HUES6 (cell line): Measurements from ENCODE around the gene DESI1.
A peak's percentile ranks its signal among the peaks of the same experiment; 100 is the strongest.
"Not testable (repeated sequence)": the region's sequence is repeated elsewhere in the genome, so short reads cannot be mapped to it uniquely, and the experiment has no call there.

Experiments
- H3K27ac ChIP-seq: 2 replicates; pipeline ENCODE4 v1.7.0; 2013; ENCODE audit warnings: low read depth, mild to moderate bottlenecking, low read length, inconsistent platforms
- H3K27me3 ChIP-seq: 2 replicates; pipeline ENCODE4 v1.6.1; 2013; ENCODE audit warnings: low read length; ENCODE audit not compliant: control insufficient read depth, insufficient read depth
- H3K36me3 ChIP-seq: 2 replicates; pipeline ENCODE4 v1.6.1; 2013; ENCODE audit warnings: low read length; ENCODE audit not compliant: control insufficient read depth, insufficient read depth
- H3K4me1 ChIP-seq: 2 replicates; pipeline ENCODE4 v1.6.1; 2013; ENCODE audit warnings: low read length; ENCODE audit not compliant: control insufficient read depth, insufficient read depth
- H3K4me3 ChIP-seq: 2 replicates; pipeline ENCODE4 v1.5.1; 2013; ENCODE audit warnings: low read depth, low read length
- H3K9ac ChIP-seq: one replicate; pipeline ENCODE4 v1.6.1; 2013; ENCODE audit warnings: mild to moderate bottlenecking, low read length
- H3K9me3 ChIP-seq: 2 replicates; pipeline ENCODE4 v1.6.1; 2013; ENCODE audit warnings: low read depth, low read length; ENCODE audit not compliant: control insufficient read depth, insufficient read depth

Gene DESI1

DNA sequence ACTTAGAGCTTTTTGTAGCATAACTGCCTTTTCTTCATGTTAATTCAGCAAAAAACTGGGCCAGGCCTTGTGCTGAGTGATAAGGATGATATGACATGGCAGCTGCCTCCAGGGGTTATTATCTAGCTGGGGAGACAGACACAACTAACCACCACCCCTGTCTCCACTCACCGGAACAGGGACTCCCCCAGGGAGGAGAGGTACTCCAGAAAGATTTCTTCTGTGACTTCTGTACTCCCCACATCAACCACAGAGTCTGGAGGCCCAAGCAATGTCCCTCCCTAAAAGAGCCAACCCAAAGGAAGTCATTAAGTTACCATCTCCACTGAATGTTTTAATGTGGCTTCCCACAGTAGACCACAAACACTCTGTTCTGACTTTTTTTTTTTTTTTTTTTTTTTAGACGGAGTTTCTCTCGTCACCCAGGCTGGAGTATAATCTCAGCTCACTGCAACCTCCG, 16.9 kb downstream of the DESI1 start:
- Histone ChIP-seq H3K9ac (no peak overlapping the region), H3K27me3 (no peaks in the 10 kb centered on the region), H3K9me3 (no peaks in the 10 kb centered on the region), H3K27ac (no peak overlapping the region), H3K4me3 (no peak overlapping the region), H3K4me1 (no peaks in the 10 kb centered on the region), H3K36me3 (peaks cover 71% of the 10 kb centered on the region)

DNA sequence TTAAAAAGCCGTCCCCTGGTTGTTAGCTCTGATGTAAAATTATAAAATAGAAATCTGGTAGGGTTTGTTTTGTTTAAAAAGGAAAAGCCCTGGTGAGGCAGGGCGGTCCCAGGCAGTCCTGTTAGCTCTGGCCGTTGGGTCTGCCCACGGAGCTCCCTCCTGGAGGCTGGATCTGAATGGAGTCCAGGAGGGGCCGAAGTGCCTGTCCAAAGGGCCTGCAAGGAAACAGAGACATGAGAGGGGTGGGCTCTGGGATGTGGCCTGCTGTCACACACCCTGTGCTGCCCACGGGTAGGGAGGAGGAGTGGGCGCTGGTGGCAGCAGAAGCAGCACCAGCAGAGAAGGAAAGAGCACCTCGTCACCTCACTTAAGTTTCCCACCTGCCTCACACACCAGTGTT, 19.9 kb downstream of the DESI1 start:
- Histone ChIP-seq H3K4me1 (no peaks in the 10 kb centered on the region), H3K27ac (no peak overlapping the region), H3K4me3 (no peak overlapping the region), H3K36me3 (peaks cover 50% of the 10 kb centered on the region), H3K9ac (no peak overlapping the region), H3K9me3 (no peaks in the 10 kb centered on the region), H3K27me3 (no peaks in the 10 kb centered on the region)

DNA sequence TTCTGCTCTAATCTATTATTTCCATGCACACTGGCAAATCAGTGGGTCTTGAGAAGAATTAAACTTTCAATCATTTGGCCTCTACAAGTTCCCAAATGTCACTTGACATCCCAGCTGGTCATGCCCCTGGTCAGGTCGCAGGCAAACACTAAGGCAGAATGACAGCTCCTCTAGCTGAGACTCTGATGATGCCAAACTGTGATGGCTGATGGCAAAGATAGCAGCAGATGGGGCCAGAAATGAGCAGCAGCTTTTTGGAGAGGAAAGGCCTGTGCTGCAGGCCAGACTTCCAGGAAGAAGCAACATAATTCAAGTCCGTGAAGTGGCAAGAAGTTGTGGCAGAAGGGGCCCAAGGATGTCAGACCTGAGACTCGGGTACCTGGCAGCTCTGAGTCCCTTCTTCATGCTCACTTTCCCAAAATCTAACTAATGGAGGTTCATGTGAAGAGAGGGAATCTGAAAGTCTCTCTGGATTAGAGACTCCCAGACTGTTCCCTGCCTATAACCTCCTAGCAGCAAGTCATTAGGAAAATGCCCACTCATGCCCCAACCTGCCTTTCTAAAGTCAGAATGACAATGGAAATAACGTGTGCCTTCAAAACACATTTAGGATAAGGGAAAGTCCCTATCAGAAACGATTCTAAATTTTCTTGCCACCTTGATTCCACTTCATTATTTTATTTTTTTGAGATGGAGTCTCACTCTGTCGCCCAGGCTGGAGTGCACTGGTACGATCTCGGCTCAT, 21.8 kb downstream of the DESI1 start:
- H3K9me3 ChIP-seq = no peaks in the 10 kb centered on the region
- no peak overlapping the region for H3K9ac ChIP-seq
- H3K4me3 ChIP-seq = no peak overlapping the region
- H3K27ac ChIP-seq = no peak overlapping the region
- no peaks in the 10 kb centered on the region for H3K4me1 ChIP-seq
- no peaks in the 10 kb centered on the region for H3K27me3 ChIP-seq
- peaks cover 39% of the 10 kb centered on the region for H3K36me3 ChIP-seq

DNA sequence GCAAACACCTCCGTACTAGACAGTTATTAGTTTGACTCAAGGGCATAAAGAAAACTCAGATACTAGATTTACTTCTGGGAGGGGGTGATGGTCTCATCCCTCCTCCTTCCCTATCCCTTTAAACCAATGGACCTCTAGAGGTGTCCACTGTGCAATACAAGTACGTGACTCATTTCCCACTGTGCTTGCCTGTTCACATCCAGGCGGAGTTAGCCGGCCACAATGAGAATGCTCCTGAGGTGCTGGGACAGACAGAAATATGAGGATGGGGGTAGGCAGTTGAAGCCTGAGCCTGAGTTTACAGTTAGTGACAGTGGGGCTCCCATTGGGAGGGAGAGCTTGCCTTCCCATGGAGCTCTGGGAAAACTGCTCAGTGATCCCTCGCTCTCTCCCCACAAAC, 22.8 kb downstream of the DESI1 start:
- peaks cover 29% of the 10 kb centered on the region for H3K36me3 ChIP-seq
- H3K4me1 ChIP-seq = no peaks in the 10 kb centered on the region
- H3K27ac ChIP-seq = no peak overlapping the region
- H3K27me3 ChIP-seq = no peaks in the 10 kb centered on the region
- peaks cover 1% of the 10 kb centered on the region; the same call in 1 of the 2 replicates for H3K9me3 ChIP-seq
- H3K9ac ChIP-seq = no peak overlapping the region
- no peak overlapping the region for H3K4me3 ChIP-seq

DNA sequence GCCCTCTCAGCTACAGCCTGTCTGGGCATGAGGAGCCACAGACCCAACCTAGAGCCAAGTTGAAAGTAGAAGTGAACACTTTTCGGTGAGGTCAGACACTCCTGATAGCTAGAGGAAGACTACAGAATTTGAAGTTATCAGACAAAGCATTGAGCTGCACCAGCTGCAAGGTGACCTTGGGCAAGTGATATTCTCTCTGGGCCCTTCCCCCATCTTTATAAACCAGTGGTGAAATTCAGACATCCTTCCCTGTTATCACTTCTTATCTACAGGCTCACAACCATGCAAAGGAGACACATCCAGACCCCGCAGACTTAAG, 23.2 kb downstream of the DESI1 start:
- H3K4me1 ChIP-seq = no peaks in the 10 kb centered on the region
- no peak overlapping the region for H3K9ac ChIP-seq
- H3K27ac ChIP-seq = no peak overlapping the region

DNA sequence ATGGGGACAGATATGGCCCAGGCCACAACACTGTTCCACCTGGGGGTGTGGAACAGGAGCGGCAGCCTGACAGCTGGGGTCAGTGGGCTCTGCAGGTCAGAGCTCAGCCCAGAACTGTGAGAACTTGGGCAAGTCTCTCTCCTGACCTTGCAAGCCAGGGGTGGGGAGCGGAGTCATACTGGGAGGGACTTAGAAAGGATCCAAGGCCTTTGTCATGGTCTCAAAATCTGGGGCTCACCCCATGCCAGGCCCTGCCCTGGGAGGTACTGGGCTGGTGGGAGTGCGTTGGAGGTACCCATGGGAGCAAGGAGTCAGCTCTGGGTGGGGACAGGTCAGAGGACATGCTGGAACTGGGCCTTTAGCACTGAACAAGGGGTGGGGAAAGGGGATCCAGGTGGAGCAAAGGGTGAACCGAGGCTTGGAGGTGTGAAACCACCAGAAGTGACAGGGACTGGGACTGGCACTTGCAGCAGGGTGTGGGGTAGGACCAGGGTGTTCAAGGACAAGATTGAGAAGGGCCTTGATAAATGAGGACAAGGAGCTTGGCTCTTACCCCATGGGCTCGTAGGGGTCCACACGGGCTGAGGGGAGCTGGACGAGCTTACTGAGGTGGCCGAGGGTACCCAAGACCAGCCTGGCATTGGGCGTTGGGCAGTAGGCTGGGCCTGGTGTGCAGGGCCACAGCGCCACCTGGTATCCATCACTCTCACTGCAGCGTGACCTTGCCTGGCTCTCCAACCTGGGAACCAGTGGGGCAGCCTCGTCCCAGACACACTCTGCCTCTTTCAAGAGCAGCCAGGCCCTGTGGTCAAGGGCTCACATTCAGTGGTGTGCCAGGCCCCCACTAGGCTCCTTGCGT, 23.8 kb downstream of the DESI1 start:
- Histone ChIP-seq H3K27me3 (no peaks in the 10 kb centered on the region), H3K27ac (no peak overlapping the region)

More for the DNA sequence above, 23.2 kb downstream of the DESI1 start:
- H3K4me3 ChIP-seq = no peak overlapping the region
- H3K36me3 ChIP-seq = peaks cover 24% of the 10 kb centered on the region
- H3K27me3 ChIP-seq = no peaks in the 10 kb centered on the region
- H3K9me3 ChIP-seq = peaks cover 4% of the 10 kb centered on the region; the same call in 1 of the 2 replicates

DNA sequence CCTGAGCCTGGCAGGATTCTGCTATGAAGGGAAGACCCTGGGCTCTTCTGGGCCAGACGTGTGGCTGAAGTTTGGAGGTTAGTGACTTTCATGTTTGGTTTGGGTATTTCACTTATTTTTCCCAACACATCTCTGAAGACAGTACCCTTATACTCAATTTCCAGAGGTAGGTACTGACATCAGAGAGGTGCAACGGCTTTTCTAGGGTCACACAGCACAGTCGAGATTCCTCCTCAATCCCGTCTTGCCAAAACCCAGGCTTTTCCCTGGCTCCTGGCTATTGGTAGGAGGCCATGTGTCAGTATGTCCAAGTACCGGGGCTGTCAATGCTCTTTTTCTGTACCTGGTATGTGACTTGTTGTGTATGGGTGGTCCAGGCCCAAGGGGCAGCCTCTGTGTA, 25.1 kb downstream of the DESI1 start:
- Histone ChIP-seq H3K4me1 (no peaks in the 10 kb centered on the region), H3K27me3 (no peaks in the 10 kb centered on the region), H3K27ac (no peak overlapping the region), H3K9ac (no peak overlapping the region), H3K36me3 (peaks cover 7% of the 10 kb centered on the region), H3K4me3 (no peak overlapping the region), H3K9me3 (peaks cover 4% of the 10 kb centered on the region; the same call in 1 of the 2 replicates)

More for the DNA sequence above, 23.8 kb downstream of the DESI1 start:
- Histone ChIP-seq H3K4me1 (no peaks in the 10 kb centered on the region), H3K36me3 (peaks cover 18% of the 10 kb centered on the region), H3K9ac (no peak overlapping the region), H3K9me3 (peaks cover 4% of the 10 kb centered on the region; the same call in 1 of the 2 replicates), H3K4me3 (no peak overlapping the region)

DNA sequence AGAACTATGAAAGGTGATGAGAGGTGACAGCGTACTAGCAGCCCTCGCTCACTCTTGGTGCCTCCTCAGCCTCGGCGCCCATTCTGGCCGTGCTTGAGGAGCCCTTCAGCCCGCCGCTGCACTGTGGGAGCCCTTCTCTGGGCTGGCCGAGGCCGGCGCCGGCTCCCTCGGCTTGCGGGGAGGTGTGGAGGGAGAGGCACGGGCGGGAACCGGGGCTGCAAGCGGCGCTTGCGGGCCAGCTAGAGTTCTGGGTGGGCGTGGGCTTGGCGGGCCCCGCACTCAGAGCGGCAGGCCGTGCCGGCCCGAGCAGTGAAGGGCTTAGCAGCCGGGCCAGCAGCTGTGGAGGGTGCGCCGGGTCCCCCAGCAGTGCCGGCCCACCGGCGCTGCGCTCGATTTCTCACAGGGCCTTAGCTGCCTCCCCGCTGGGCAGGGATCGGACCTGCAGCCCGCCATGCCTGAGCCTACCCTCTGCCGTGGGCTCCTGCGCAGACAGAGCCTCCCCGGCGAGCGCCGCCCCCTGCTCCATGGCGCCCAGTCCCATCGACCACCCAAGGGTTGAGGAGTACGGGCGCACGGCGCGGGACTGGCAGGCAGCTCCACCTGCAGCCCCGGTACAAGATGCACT, 27.4 kb downstream of the DESI1 start:
- H3K4me3 ChIP-seq, H3K4me1 ChIP-seq, H3K9me3 ChIP-seq, H3K36me3 ChIP-seq, H3K9ac ChIP-seq, H3K27ac ChIP-seq, H3K27me3 ChIP-seq: not testable (repeated sequence)

DNA sequence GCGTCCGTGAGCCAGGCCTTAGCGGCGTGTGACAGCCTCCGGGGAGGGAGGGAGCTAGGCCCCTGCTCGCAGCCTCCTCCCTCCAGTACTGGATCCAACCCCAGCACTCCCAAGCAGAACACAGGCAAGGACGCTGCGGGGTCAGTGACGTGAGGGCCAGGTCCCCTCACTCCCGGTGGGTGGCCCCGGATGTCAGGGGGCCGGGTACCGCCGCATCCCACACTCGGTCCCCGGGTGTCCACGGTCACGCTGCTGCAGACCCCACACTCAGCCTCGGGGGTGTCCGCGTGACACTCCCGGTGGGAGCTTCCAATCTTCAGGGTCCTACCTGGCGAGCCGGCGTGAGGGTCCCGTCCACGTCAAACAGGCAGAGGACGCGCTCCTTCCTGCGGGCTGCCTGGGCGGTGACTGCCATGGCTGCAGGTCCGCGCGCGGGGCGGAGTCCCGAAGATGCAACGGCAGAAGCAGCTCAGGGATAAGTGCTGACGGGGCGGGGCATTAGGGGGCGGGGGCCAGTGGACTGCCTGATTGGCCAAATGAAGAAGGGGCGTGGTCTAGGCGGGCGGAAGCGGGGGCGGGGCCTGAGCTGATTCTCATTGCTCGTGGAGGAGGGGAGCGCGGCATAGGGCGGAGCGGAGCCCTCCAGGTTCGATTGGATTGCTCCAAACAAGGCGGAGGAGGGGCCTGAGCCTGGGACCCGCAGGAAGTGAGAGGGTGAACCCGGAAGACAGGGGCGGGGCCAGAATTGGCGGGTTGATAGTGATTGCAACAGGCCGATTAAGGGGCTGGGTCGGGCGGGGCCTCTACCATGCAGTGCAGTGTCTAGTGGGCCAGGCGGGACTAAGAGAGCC, 31.2 kb downstream of the DESI1 start, which contains the start of gene PMM1:
Gene PMM1 (minus strand): TSS at position 450 of the 851 bp plus-strand sequence. CDS start 35 bp downstream, at position 415.
- Histone ChIP-seq H3K36me3 (peaks cover 3% of the 10 kb centered on the region; the same call in 1 of the 2 replicates), H3K27me3 (no peaks in the 10 kb centered on the region), H3K9me3 (peaks cover 4% of the 10 kb centered on the region; the same call in 1 of the 2 replicates), H3K9ac (peak within 1 kb of the TSS; percentile 71), H3K4me1 (peaks cover 10% of the 10 kb centered on the region; the same call in 1 of the 2 replicates), H3K4me3 (peak within 1 kb of the TSS; percentile 95), H3K27ac (peak within 1 kb of the TSS; percentile 59; the same call in 1 of the 2 replicates)

DNA sequence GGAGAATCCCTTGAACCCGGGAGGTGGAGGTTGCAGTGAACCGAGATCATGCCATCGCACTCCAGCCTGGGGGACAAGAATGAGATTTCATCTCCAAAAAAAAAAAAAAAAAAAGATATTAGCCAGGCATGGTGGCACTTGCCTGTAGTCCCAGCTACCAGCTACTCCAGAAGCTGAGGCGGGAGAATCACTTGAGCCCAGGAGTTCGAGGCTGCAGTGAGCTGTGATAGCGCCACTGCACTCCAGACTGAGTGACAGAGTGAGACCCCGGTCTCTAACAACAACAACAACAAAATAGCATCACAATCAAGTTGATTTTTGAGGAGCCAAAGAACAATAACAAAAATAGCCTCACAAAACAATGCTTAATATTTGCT, 33.5 kb downstream of the DESI1 start:
- Histone ChIP-seq H3K27me3 (no peaks in the 10 kb centered on the region), H3K9me3 (no peaks in the 10 kb centered on the region), H3K9ac (no peak overlapping the region), H3K36me3 (peaks cover 10% of the 10 kb centered on the region), H3K27ac (no peak overlapping the region), H3K4me1 (peaks cover 12% of the 10 kb centered on the region; the same call in 1 of the 2 replicates), H3K4me3 (no peak overlapping the region)
